ENCODE results near the gene LRRC2. TPM values are rescaled to one million over a fixed set of nuclear protein-coding genes. Genes with fewer than 3 reads are reported as not detected.

LRRC2 gene
- total and polyA plus RNA-seq, 9 of the 15 experiments (the other 6 are each of a cell fraction or from before 2014, with no cell fraction given) = 0.01 to 0.04 (median 0.03) TPM; not detected in 5

GRCh38 chr3:46549408-46549904 lies 16.6 kb downstream of the LRRC2 start (continued):
- peak; percentile 30; the same call in 1 of the 2 replicates for TF ChIP-seq AFF4 (CRISPR knock-in tag; IDR thresholded peaks at IDR 0.05)
- TF ChIP-seq TEAD4 (IDR thresholded peaks at IDR 0.05; ENCODE audit: low read length) = peak; percentile 98
- TF ChIP-seq TEAD4 (CRISPR knock-in tag; IDR thresholded peaks at IDR 0.05; ENCODE audit: borderline replicate concordance) = no peak
- no peak for TF ChIP-seq E2F6 (IDR thresholded peaks at IDR 0.05; ENCODE audit: borderline replicate concordance in 1 of 2, extremely low read depth in 1 of 2, insufficient read depth in 1 of 2, insufficient read length in 1 of 2, low read depth in 1 of 2, low read length in 1 of 2, poor library complexity in 1 of 2, severe bottlenecking in 1 of 2)
- TF ChIP-seq NR4A1 (CRISPR knock-in tag; IDR thresholded peaks at IDR 0.05) = no peak
- peak; percentile 79; the same call in 1 of the 2 replicates for TF ChIP-seq NR4A1 (tag; IDR thresholded peaks at IDR 0.05)
- TF ChIP-seq MECOM (CRISPR knock-in tag; IDR thresholded peaks at IDR 0.05) = no peak; the same call in none of the 2 replicates
- TF ChIP-seq PHB2 (IDR thresholded peaks at IDR 0.05; ENCODE audit: low read depth) = peak; percentile 68; the same call in 1 of the 2 replicates
- peak; percentile 41 for TF ChIP-seq NEUROD1 (IDR thresholded peaks at IDR 0.05; ENCODE audit: borderline replicate concordance, low read depth, low read length, partially characterized antibody)
- peak; percentile 98 for TF ChIP-seq DPF2 (IDR thresholded peaks at IDR 0.05)
- peak; percentile 94 for TF ChIP-seq CBFA2T2 (conservative IDR thresholded peaks at IDR 0.05)
- peak; percentile 76 for TF ChIP-seq PML (IDR thresholded peaks at IDR 0.05; ENCODE audit: low read length)
- peak; percentile 77 for TF ChIP-seq ZBTB40 (IDR thresholded peaks at IDR 0.05)
- no peak for TF ChIP-seq ZBTB40 (CRISPR knock-in tag; IDR thresholded peaks at IDR 0.05)
- TF ChIP-seq NCOA1 (IDR thresholded peaks at IDR 0.05; ENCODE audit: low read depth) = peak; percentile 78
